ENCODE measurements around the gene PCID2. TPM values are rescaled to one million over a fixed set of nuclear protein-coding genes. Genes with fewer than 3 reads are reported as not detected.
A peak's percentile ranks its signal among the peaks of the same experiment; 100 is the strongest.

The PCID2 gene
- total RNA-seq, 1 donor from 2014 or later: 59.7 TPM

DNA sequence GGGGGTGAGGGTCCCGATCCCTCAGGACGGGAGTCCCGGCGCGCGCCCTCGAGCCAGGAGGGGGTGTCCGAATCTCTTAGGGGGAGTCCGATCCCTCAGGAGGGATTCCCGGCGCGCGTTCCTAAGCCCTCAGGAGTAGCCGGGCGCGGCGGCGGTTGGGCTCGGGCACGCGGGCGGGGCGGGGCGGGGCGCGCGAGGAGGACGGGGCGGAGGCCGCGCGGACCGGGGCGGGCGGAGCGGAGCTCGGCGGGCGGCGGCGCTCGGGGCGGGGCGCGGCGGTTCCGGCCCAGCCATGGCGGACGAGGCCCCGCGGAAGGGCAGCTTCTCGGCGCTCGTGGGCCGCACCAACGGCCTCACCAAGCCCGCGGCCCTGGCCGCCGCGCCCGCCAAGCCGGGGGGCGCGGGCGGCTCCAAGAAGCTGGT, 878 bp upstream of the PCID2 start, which contains the start of gene CUL4A:
Gene CUL4A (plus strand): TSS at position 278 of the 423 bp plus-strand sequence. CDS start 15 bp downstream, at position 293.
- Mint-ChIP-seq H3K27ac (peak within 1 kb of the TSS; percentile 93), H3K36me3 (peaks cover 14% of the 10 kb centered on the region), H3K27me3 (no peaks in the 10 kb centered on the region), H3K4me3 (peak within 1 kb of the TSS; percentile 92), H3K9me3 (no peaks in the 10 kb centered on the region), H3K4me1 (ENCODE audit: unreplicated experiment) (peaks cover 35% of the 10 kb centered on the region)
- no peak for DNase-seq (ENCODE audit: extremely low spot score, unreplicated experiment)
- no peak for TF ChIP-seq CTCF (conservative IDR thresholded peaks at IDR 0.05)

DNA sequence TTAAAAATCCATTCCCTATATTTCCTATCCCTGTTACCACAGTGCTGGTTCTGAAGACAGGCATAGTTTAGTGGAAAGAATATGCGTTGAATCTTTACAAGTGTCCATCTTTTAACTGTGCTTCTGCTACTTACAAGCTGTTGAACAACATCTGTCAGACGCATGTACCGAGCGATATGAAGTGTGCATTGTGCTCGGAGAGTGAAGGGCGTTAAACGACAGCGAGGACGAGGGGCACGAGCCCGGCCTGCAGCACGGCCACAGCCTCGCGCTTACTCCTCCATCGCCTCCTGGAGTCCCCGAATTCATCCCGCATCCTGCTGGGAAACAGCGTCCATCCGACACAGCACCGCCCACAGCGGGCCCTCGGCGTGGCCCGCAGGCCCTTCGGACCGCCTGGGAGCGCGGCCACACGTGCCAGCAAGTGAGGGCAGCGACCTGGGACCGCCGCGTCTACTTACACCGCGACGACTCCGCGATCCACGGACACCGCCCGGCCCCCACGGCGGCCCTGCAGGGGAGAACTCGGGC, 514 bp downstream of the PCID2 start:
- no peak for TF ChIP-seq CTCF (conservative IDR thresholded peaks at IDR 0.05)
- Mint-ChIP-seq H3K27ac (peak overlapping the region; percentile 91), H3K27me3 (no peaks in the 10 kb centered on the region), H3K36me3 (peaks cover 11% of the 10 kb centered on the region), H3K9me3 (no peaks in the 10 kb centered on the region), H3K4me1 (ENCODE audit: unreplicated experiment) (peaks cover 35% of the 10 kb centered on the region), H3K4me3 (peak overlapping the region; percentile 92)
- no peak for DNase-seq (ENCODE audit: extremely low spot score, unreplicated experiment)

DNA sequence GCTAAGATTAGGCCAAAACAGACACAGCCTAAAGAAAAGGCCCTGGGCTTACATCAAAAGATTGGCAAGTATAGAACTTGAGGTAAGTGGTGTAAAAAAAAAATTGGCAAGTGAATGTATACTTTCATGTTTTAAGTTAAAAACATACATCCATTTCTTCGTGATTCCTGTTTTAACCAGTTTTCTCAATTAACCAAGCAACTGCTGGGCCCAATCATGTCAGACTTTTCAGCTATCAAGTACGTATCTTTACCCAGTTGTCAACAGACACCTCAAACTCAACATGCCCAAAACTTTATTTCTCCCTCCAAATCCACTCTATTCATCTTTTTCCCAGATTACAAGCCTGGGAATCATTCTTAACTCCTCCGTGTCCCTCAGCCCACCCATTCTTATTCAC, 1.0 kb downstream of the PCID2 start:
- TF ChIP-seq CTCF (conservative IDR thresholded peaks at IDR 0.05): no peak
- no peaks in the 10 kb centered on the region for H3K9me3 Mint-ChIP-seq
- peaks cover 40% of the 10 kb centered on the region for H3K4me1 Mint-ChIP-seq (ENCODE audit: unreplicated experiment)
- peak overlapping the region; percentile 91 for H3K27ac Mint-ChIP-seq
- no peak for DNase-seq (ENCODE audit: extremely low spot score, unreplicated experiment)
- peak overlapping the region; percentile 92 for H3K4me3 Mint-ChIP-seq
- H3K36me3 Mint-ChIP-seq: peaks cover 11% of the 10 kb centered on the region
- no peaks in the 10 kb centered on the region for H3K27me3 Mint-ChIP-seq

DNA sequence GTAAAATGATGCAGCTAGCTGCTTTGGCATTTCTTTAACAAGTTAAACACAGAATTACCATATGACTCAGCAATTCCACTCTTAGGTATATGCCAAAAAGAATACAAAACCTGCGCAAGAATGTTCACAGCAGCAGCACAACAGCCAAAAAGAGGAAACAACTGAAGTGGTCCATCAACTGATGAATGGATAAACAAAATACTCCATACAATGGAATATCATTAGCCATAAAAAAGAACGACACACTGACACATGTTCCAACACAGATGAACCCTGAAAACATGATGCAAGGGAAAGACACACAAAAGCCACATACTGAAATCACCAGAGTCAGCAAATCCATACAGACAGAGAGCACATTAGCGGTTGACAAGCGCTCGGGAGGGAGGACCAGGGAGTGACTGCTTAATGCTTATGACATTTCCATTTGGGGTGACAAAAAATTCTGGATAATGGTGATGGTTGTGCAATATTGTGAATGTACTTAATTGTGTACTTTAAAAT, 3.0 kb downstream of the PCID2 start:
- peak overlapping the region; percentile 57 for H3K27ac Mint-ChIP-seq
- no peaks in the 10 kb centered on the region for H3K9me3 Mint-ChIP-seq
- peaks cover 4% of the 10 kb centered on the region for H3K36me3 Mint-ChIP-seq
- no peak for TF ChIP-seq CTCF (conservative IDR thresholded peaks at IDR 0.05)
- peaks cover 31% of the 10 kb centered on the region for H3K4me1 Mint-ChIP-seq (ENCODE audit: unreplicated experiment)
- no peak for DNase-seq (ENCODE audit: extremely low spot score, unreplicated experiment)
- peak overlapping the region; percentile 61 for H3K4me3 Mint-ChIP-seq
- H3K27me3 Mint-ChIP-seq: no peaks in the 10 kb centered on the region

DNA sequence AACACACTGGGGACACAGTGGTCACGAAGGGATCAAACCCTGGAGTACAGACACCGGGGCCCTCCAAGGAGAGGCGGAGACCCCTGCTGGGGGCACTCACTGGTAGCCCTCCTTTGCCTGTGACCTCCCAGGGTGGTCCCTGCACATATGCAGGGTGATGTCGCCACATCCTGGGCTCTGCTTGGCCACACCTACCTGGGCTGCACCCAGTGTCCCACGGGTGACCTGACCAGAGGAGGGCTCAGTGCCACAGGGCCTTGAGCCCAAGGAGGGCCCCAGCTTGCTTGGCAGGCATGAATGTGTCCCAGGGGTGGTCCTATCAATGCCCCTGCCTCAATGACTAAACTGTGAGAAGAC, 4.1 kb downstream of the PCID2 start:
- no peaks in the 10 kb centered on the region for H3K27me3 Mint-ChIP-seq
- no peak for DNase-seq (ENCODE audit: extremely low spot score, unreplicated experiment)
- no peak for TF ChIP-seq CTCF (conservative IDR thresholded peaks at IDR 0.05)
- H3K36me3 Mint-ChIP-seq: peaks cover 9% of the 10 kb centered on the region
- peaks cover 31% of the 10 kb centered on the region for H3K4me1 Mint-ChIP-seq (ENCODE audit: unreplicated experiment)
- H3K27ac Mint-ChIP-seq: no peak overlapping the region
- H3K9me3 Mint-ChIP-seq: no peaks in the 10 kb centered on the region
- H3K4me3 Mint-ChIP-seq: no peak overlapping the region

Data from type B pancreatic cell (in vitro differentiated cells).